HG02970 (cell line): ENCODE data around the gene HABP2.

Experiments used
- ATAC-seq: cut with Tn5 transposase; IDR thresholded peaks from one replicate; pipeline ENCODE4 v1.9.1; 2021; ENCODE audit warnings: mild to moderate bottlenecking, moderate library complexity, moderate number of reproducible peaks; ENCODE audit not compliant: unreplicated experiment, low FRiP score

The HABP2 gene

GRCh38 chr10:113552701-113553100 is at the start of gene HABP2:
TSS of gene HABP2 (plus strand) at chr10:113553053. CDS start at chr10:113553122, 69 bp downstream.
- no peak for ATAC-seq

- no peak for ATAC-seq
These were observed 48.9 kb upstream of the HABP2 start for GRCh38 chr10:113503930-113504329.

- ATAC-seq, result no peak
These were observed 48.4 kb upstream of the HABP2 start for GRCh38 chr10:113504423-113504822.

- ATAC-seq, result no peak
These were observed 46.4 kb upstream of the HABP2 start for GRCh38 chr10:113506476-113506875.

- ATAC-seq, result no peak
These were observed 41.4 kb upstream of the HABP2 start for GRCh38 chr10:113511419-113511818.

- no peak for ATAC-seq
These were observed 37.7 kb upstream of the HABP2 start for GRCh38 chr10:113515161-113515560.

GRCh38 chr10:113515601-113516000 is 37.3 kb upstream of the HABP2 start:
- no peak for ATAC-seq

GRCh38 chr10:113516061-113516460 is 36.8 kb upstream of the HABP2 start:
- ATAC-seq, result no peak

- ATAC-seq, result no peak
These were observed 35.5 kb upstream of the HABP2 start for GRCh38 chr10:113517165-113517900.

- no peak for ATAC-seq
These were observed 35.0 kb upstream of the HABP2 start for GRCh38 chr10:113517901-113518260.

- no peak for ATAC-seq
These were observed 34.4 kb upstream of the HABP2 start for GRCh38 chr10:113518415-113518814.

- ATAC-seq, result no peak
These were observed 33.8 kb upstream of the HABP2 start for GRCh38 chr10:113518816-113519591.

- ATAC-seq, result no peak
These were observed 33.2 kb upstream of the HABP2 start for GRCh38 chr10:113519681-113520115.

- ATAC-seq, result no peak
These were observed 32.6 kb upstream of the HABP2 start for GRCh38 chr10:113520261-113520660.

- ATAC-seq, result peak; percentile 52
These were observed 32.0 kb upstream of the HABP2 start for GRCh38 chr10:113520690-113521474.

GRCh38 chr10:113521475-113521795 is 31.4 kb upstream of the HABP2 start:
- ATAC-seq, result no peak

- ATAC-seq, result no peak
These were observed 30.4 kb upstream of the HABP2 start for GRCh38 chr10:113522460-113522859.

- ATAC-seq, result no peak
These were observed 29.8 kb upstream of the HABP2 start for GRCh38 chr10:113523071-113523470.

- ATAC-seq, result no peak
These were observed 29.2 kb upstream of the HABP2 start for GRCh38 chr10:113523628-113524027.

- no peak for ATAC-seq
These were observed 28.7 kb upstream of the HABP2 start for GRCh38 chr10:113524120-113524519.
